ENCODE data around the gene HOXA3. TPM values are rescaled to one million over a fixed set of nuclear protein-coding genes. Genes with fewer than 3 reads are reported as not detected.

The HOXA3 gene
- total and polyA plus RNA-seq, 5 donors from 2014 or later, result 0.13 TPM; not detected in 4

- Histone ChIP-seq H3K4me1 (ENCODE audit: control insufficient read depth, insufficient read depth, low read length, poor library complexity, severe bottlenecking) (no peaks in the 10 kb centered on the region), H3K9me3 (ENCODE audit: control insufficient read depth in 2 of 2, low read length in 2 of 2) (no peaks in the 10 kb centered on the region), H3K27me3 (ENCODE audit: control insufficient read depth, insufficient read depth, low read length) (peaks cover 16% of the 10 kb centered on the region), H3K4me3 (ENCODE audit: low read depth, low read length) (no peak overlapping the region), H3K27ac (ENCODE audit: insufficient read depth, low read length, poor library complexity, severe bottlenecking) (no peak overlapping the region), H3K36me3 (ENCODE audit: control insufficient read depth, insufficient read depth, low read length) (no peaks in the 10 kb centered on the region)
- Mint-ChIP-seq H3K36me3 (no peaks in the 10 kb centered on the region), H3K4me3 (no peak overlapping the region), H3K4me1 (peaks cover 0 to 1% (median 0%) of the 10 kb centered on the region in 4 donors), H3K27ac (no peak overlapping the region), H3K27me3 (peaks cover 51% of the 10 kb centered on the region), H3K9me3 (peaks cover 0 to 2% (median 0%) of the 10 kb centered on the region in 7 donors)
- DNase-seq (no peak), ATAC-seq (ENCODE audit: low read depth in 2 of 2) (no peak)
These were observed 10.3 kb downstream of the HOXA3 start for GRCh38 chr7:27141923-27142579.

- no peak overlapping the region for H3K4me3 Mint-ChIP-seq
- no peak overlapping the region for H3K27ac ChIP-seq (ENCODE audit: insufficient read depth, low read length, poor library complexity, severe bottlenecking)
- no peak for DNase-seq
- peaks cover 53% of the 10 kb centered on the region for H3K27me3 Mint-ChIP-seq
- peaks cover 0 to 2% (median 0%) of the 10 kb centered on the region in 7 donors for H3K9me3 Mint-ChIP-seq
- no peaks in the 10 kb centered on the region for H3K36me3 ChIP-seq (ENCODE audit: control insufficient read depth, insufficient read depth, low read length)
- no peak overlapping the region for H3K27ac Mint-ChIP-seq
- no peak for ATAC-seq (ENCODE audit: low read depth in 2 of 2)
- peaks cover 12% of the 10 kb centered on the region for H3K27me3 ChIP-seq (ENCODE audit: control insufficient read depth, insufficient read depth, low read length)
- no peak overlapping the region for H3K4me3 ChIP-seq (ENCODE audit: low read depth, low read length)
- no peaks in the 10 kb centered on the region for H3K36me3 Mint-ChIP-seq
- H3K4me1 ChIP-seq (ENCODE audit: control insufficient read depth, insufficient read depth, low read length, poor library complexity, severe bottlenecking), result no peaks in the 10 kb centered on the region
- no peaks in the 10 kb centered on the region for H3K9me3 ChIP-seq (ENCODE audit: control insufficient read depth in 2 of 2, low read length in 2 of 2)
- H3K4me1 Mint-ChIP-seq, result no peaks in the 10 kb centered on the region
These were observed 11.1 kb downstream of the HOXA3 start for GRCh38 chr7:27141137-27141922.

GRCh38 chr7:27140126-27140857 lies 12.1 kb downstream of the HOXA3 start:
- no peak overlapping the region for H3K27ac ChIP-seq (ENCODE audit: insufficient read depth, low read length, poor library complexity, severe bottlenecking)
- H3K27me3 Mint-ChIP-seq, result peaks cover 59% of the 10 kb centered on the region
- no peaks in the 10 kb centered on the region for H3K4me1 Mint-ChIP-seq
- no peak overlapping the region for H3K27ac Mint-ChIP-seq
- ATAC-seq (ENCODE audit: low read depth in 2 of 2), result no peak
- no peaks in the 10 kb centered on the region for H3K9me3 ChIP-seq (ENCODE audit: control insufficient read depth in 2 of 2, low read length in 2 of 2)
- no peak for DNase-seq
- no peak overlapping the region for H3K4me3 Mint-ChIP-seq
- H3K4me3 ChIP-seq (ENCODE audit: low read depth, low read length), result no peak overlapping the region
- peaks cover 0 to 2% (median 0%) of the 10 kb centered on the region in 7 donors for H3K9me3 Mint-ChIP-seq
- H3K36me3 Mint-ChIP-seq, result no peaks in the 10 kb centered on the region
- no peaks in the 10 kb centered on the region for H3K36me3 ChIP-seq (ENCODE audit: control insufficient read depth, insufficient read depth, low read length)
- no peaks in the 10 kb centered on the region for H3K4me1 ChIP-seq (ENCODE audit: control insufficient read depth, insufficient read depth, low read length, poor library complexity, severe bottlenecking)
- H3K27me3 ChIP-seq (ENCODE audit: control insufficient read depth, insufficient read depth, low read length), result peaks cover 21% of the 10 kb centered on the region

GRCh38 chr7:27139334-27140125 lies 12.9 kb downstream of the HOXA3 start:
- H3K36me3 Mint-ChIP-seq, result no peaks in the 10 kb centered on the region
- no peaks in the 10 kb centered on the region for H3K4me1 ChIP-seq (ENCODE audit: control insufficient read depth, insufficient read depth, low read length, poor library complexity, severe bottlenecking)
- no peak overlapping the region for H3K27ac Mint-ChIP-seq
- DNase-seq (no peak), ATAC-seq (ENCODE audit: low read depth in 2 of 2) (no peak)
- H3K4me3 Mint-ChIP-seq, result no peak overlapping the region
- H3K27ac ChIP-seq (ENCODE audit: insufficient read depth, low read length, poor library complexity, severe bottlenecking), result no peak overlapping the region
- no peaks in the 10 kb centered on the region for H3K9me3 ChIP-seq (ENCODE audit: control insufficient read depth in 2 of 2, low read length in 2 of 2)
- H3K27me3 Mint-ChIP-seq, result peaks cover 66% of the 10 kb centered on the region
- H3K4me1 Mint-ChIP-seq, result no peaks in the 10 kb centered on the region
- peaks cover 0 to 2% (median 0%) of the 10 kb centered on the region in 7 donors for H3K9me3 Mint-ChIP-seq
- peaks cover 24% of the 10 kb centered on the region for H3K27me3 ChIP-seq (ENCODE audit: control insufficient read depth, insufficient read depth, low read length)
- no peaks in the 10 kb centered on the region for H3K36me3 ChIP-seq (ENCODE audit: control insufficient read depth, insufficient read depth, low read length)
- H3K4me3 ChIP-seq (ENCODE audit: low read depth, low read length), result no peak overlapping the region

GRCh38 chr7:27138985-27139333 lies 13.4 kb downstream of the HOXA3 start:
- ATAC-seq (ENCODE audit: low read depth in 2 of 2), result no peak
- DNase-seq, result no peak
- Histone ChIP-seq H3K27ac (ENCODE audit: insufficient read depth, low read length, poor library complexity, severe bottlenecking) (no peak overlapping the region), H3K4me1 (ENCODE audit: control insufficient read depth, insufficient read depth, low read length, poor library complexity, severe bottlenecking) (no peaks in the 10 kb centered on the region), H3K9me3 (ENCODE audit: control insufficient read depth in 2 of 2, low read length in 2 of 2) (no peaks in the 10 kb centered on the region), H3K36me3 (ENCODE audit: control insufficient read depth, insufficient read depth, low read length) (no peaks in the 10 kb centered on the region), H3K27me3 (ENCODE audit: control insufficient read depth, insufficient read depth, low read length) (peaks cover 28% of the 10 kb centered on the region), H3K4me3 (ENCODE audit: low read depth, low read length) (no peak overlapping the region)
- Mint-ChIP-seq H3K27me3 (peaks cover 66% of the 10 kb centered on the region), H3K4me3 (no peak overlapping the region), H3K27ac (no peak overlapping the region), H3K9me3 (peaks cover 0 to 2% (median 0%) of the 10 kb centered on the region in 7 donors), H3K4me1 (no peaks in the 10 kb centered on the region), H3K36me3 (no peaks in the 10 kb centered on the region)

GRCh38 chr7:27138472-27138871 lies 13.9 kb downstream of the HOXA3 start:
- no peaks in the 10 kb centered on the region for H3K36me3 Mint-ChIP-seq
- H3K4me1 ChIP-seq (ENCODE audit: control insufficient read depth, insufficient read depth, low read length, poor library complexity, severe bottlenecking), result no peaks in the 10 kb centered on the region
- H3K9me3 ChIP-seq (ENCODE audit: control insufficient read depth in 2 of 2, low read length in 2 of 2), result no peaks in the 10 kb centered on the region
- no peak overlapping the region for H3K4me3 ChIP-seq (ENCODE audit: low read depth, low read length)
- no peak overlapping the region for H3K27ac Mint-ChIP-seq
- H3K4me1 Mint-ChIP-seq, result no peaks in the 10 kb centered on the region
- no peaks in the 10 kb centered on the region for H3K36me3 ChIP-seq (ENCODE audit: control insufficient read depth, insufficient read depth, low read length)
- peaks cover 69% of the 10 kb centered on the region for H3K27me3 Mint-ChIP-seq
- no peak overlapping the region for H3K4me3 Mint-ChIP-seq
- peaks cover 0 to 2% (median 0%) of the 10 kb centered on the region in 7 donors for H3K9me3 Mint-ChIP-seq
- peaks cover 27% of the 10 kb centered on the region for H3K27me3 ChIP-seq (ENCODE audit: control insufficient read depth, insufficient read depth, low read length)
- H3K27ac ChIP-seq (ENCODE audit: insufficient read depth, low read length, poor library complexity, severe bottlenecking), result no peak overlapping the region
- ATAC-seq (ENCODE audit: low read depth in 2 of 2) (no peak), DNase-seq (no peak)

- H3K27me3 ChIP-seq (ENCODE audit: control insufficient read depth, insufficient read depth, low read length), result peaks cover 26% of the 10 kb centered on the region
- Mint-ChIP-seq H3K36me3 (no peaks in the 10 kb centered on the region), H3K4me3 (no peak overlapping the region), H3K4me1 (no peaks in the 10 kb centered on the region), H3K27me3 (peaks cover 76% of the 10 kb centered on the region), H3K9me3 (peaks cover 0 to 2% (median 0%) of the 10 kb centered on the region in 7 donors), H3K27ac (no peak overlapping the region)
- no peaks in the 10 kb centered on the region for H3K4me1 ChIP-seq (ENCODE audit: control insufficient read depth, insufficient read depth, low read length, poor library complexity, severe bottlenecking)
- no peak overlapping the region for H3K27ac ChIP-seq (ENCODE audit: insufficient read depth, low read length, poor library complexity, severe bottlenecking)
- H3K36me3 ChIP-seq (ENCODE audit: control insufficient read depth, insufficient read depth, low read length), result no peaks in the 10 kb centered on the region
- H3K4me3 ChIP-seq (ENCODE audit: low read depth, low read length), result no peak overlapping the region
- no peaks in the 10 kb centered on the region for H3K9me3 ChIP-seq (ENCODE audit: control insufficient read depth in 2 of 2, low read length in 2 of 2)
- DNase-seq, result no peak
- ATAC-seq (ENCODE audit: low read depth in 2 of 2), result no peak
These were observed 14.6 kb downstream of the HOXA3 start for GRCh38 chr7:27137640-27138315.
